Measurements from ENCODE around the gene EIF5A2.

DNA sequence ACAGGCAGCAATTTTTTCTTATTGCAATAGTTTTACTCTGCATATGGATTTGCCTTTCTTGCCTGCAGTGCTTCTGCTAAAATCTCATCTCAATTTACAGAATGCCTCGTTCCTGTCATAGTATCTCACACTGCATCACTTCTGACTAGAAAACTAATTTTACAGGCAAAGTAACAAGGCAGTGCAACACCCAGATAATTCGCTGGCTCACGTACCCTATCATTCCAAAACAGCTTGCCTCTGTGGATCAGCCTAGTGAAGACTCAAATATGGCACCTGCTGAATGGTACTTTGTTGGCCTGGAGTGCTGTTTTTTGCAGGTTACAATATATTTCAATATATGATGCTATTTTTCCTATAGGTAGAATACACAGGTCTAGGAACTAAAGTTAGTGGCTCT is 5.3 kb downstream of the EIF5A2 start:
- TF ChIP-seq ARNTL (CRISPR knock-in tag; IDR thresholded peaks at IDR 0.05; ENCODE audit: borderline replicate concordance, low read depth) (no peak), OSR1 (CRISPR knock-in tag; IDR thresholded peaks at IDR 0.05) (no peak), RARB (CRISPR knock-in tag; IDR thresholded peaks at IDR 0.05) (no peak), ZC3H10 (CRISPR knock-in tag; IDR thresholded peaks at IDR 0.05) (no peak), GLIS3 (CRISPR knock-in tag; IDR thresholded peaks at IDR 0.05) (no peak), ESRRG (CRISPR knock-in tag; IDR thresholded peaks at IDR 0.05) (no peak)
- TF ChIP-seq, protein P1, sequence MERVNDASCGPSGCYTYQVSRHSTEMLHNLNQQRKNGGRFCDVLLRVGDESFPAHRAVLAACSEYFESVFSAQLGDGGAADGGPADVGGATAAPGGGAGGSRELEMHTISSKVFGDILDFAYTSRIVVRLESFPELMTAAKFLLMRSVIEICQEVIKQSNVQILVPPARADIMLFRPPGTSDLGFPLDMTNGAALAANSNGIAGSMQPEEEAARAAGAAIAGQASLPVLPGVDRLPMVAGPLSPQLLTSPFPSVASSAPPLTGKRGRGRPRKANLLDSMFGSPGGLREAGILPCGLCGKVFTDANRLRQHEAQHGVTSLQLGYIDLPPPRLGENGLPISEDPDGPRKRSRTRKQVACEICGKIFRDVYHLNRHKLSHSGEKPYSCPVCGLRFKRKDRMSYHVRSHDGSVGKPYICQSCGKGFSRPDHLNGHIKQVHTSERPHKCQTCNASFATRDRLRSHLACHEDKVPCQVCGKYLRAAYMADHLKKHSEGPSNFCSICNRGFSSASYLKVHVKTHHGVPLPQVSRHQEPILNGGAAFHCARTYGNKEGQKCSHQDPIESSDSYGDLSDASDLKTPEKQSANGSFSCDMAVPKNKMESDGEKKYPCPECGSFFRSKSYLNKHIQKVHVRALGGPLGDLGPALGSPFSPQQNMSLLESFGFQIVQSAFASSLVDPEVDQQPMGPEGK (CRISPR knock-in tag; IDR thresholded peaks at IDR 0.05; ENCODE audit: borderline replicate concordance), result no peak
- TF ChIP-seq, protein P2, sequence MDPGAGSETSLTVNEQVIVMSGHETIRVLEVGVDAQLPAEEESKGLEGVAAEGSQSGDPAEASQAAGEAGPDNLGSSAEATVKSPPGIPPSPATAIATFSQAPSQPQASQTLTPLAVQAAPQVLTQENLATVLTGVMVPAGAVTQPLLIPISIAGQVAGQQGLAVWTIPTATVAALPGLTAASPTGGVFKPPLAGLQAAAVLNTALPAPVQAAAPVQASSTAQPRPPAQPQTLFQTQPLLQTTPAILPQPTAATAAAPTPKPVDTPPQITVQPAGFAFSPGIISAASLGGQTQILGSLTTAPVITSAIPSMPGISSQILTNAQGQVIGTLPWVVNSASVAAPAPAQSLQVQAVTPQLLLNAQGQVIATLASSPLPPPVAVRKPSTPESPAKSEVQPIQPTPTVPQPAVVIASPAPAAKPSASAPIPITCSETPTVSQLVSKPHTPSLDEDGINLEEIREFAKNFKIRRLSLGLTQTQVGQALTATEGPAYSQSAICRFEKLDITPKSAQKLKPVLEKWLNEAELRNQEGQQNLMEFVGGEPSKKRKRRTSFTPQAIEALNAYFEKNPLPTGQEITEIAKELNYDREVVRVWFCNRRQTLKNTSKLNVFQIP (CRISPR knock-in tag; IDR thresholded peaks at IDR 0.05; ENCODE audit: borderline replicate concordance, low read depth), result no peak
